Ureter (tissue), 1 donor: ENCODE data around the gene HNRNPU. TPM values are rescaled to one million over a fixed set of nuclear protein-coding genes. Genes with fewer than 3 reads are reported as not detected.

Experiments used
- DNase-seq: peaks from one replicate; pipeline ENCODE4 v3.0.0-alpha.2; 2020; ENCODE audit warnings: low spot score
- total RNA-seq: library from RNA; stranded (reverse); gene quantifications from one replicate; pipeline ENCODE4 v1.2.4, GENCODE V29; 2023
- donor health status: DM: yes; HTN: yes; CAD: no.

Gene HNRNPU
- total RNA-seq, 1 donor from 2014 or later, result 356 TPM

DNA sequence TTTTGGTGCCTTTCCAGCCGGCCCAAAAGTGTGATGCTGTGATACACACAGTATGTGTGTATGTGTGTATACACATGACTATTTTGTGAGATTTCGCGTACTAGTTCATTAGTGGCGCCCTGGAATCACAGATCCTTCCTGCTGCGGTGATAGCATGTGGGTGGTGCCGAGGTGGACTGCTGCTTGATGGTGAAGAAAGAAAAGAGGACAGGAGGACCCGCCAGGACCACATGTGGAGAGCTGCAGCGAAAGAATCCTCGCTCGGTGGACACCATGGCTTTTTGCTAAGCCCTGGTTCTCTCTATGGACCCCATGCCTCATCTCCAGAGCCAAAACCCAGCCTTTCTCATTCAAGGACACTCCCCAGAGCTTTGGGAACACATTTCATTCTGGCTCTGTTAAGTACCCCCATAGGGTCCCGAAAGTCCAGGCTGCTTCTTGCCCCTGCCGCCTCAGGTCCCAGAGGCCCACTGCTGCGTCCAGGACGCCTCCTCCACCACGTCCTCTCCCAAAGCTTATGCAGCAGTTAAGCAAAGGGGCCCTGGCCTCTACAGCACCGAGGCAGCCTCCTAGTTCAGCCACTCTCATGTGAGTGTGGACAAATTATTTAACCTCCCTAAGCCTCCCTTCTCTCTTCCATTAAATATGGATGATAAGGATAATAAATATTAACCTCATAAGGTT is 61.6 kb downstream of the HNRNPU start:
- DNase-seq, result no peak

DNA sequence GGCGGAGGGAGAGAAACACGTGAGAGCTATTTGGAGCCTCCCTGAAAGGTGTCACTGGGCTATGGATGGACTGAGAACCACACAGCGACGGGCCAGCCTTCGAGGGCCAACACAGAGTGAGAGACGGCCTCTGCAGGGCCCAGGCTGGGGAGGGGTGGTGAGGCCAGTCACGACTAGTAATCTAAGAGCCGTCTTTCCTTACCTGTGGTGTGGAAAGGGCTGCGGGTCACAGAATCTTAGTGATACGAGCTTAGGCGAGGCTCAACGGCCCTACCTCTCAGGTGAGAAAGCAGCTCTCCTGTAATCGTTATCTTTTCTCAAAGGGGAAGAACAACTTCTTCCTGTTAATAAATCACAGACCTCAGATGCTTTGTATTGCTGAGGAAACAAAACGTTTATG is 62.3 kb downstream of the HNRNPU start:
- DNase-seq, result no peak

DNA sequence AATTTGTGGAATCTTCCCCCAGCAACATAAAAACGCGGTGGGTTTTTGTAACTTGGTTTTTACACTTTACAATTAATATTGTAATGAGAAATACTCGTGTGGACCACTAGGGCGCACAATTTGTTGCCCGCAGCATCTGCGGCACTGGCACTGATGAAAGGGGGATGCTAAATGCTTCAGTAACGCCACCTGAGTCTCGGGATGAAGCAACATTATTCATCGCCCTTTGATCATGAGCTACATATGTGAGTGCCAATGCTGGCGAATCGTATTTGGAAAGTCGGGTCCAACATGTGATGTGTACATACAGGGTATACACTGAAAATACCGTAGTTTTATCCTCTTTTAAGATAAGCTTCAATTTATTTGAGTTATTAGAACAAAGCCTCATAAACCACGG is 63.1 kb downstream of the HNRNPU start:
- DNase-seq, result no peak

DNA sequence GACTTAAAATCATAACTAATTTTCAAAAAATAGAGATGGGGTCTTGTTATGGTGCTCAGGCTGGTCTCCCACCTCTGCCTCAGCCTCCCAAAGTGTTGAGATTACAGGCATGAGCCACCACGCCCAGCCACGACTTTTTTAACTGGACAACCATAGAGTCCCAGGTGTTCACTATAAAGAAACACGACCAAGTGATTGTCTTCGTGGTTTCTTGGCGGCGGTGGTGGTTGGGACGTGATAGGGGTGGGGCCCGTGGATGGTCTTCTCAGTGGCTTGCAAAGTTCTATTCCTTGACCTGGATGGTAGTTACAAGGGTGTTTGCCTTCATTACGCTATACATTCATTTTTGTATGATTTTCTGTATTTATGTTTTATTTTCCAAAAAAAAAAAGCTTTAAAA is 63.5 kb downstream of the HNRNPU start:
- no peak for DNase-seq

Other genes starting within 250 kb of the HNRNPU start
- 22.1 TPM for gene DESI2, start 211.4 kb downstream of the HNRNPU start, total RNA-seq
- gene COX20, start 28.9 kb downstream of the HNRNPU start, total RNA-seq, result 43.7 TPM